Skeletal muscle tissue (tissue), 4 donors: ENCODE results near the gene LRRC8D. TPM values are rescaled to one million over a fixed set of nuclear protein-coding genes. Genes with fewer than 3 reads are reported as not detected.

Source experiments
- H3K27ac ChIP-seq: one replicate; pipeline ENCODE4 v1.7.0; 2013; ENCODE audit warnings: mild to moderate bottlenecking, low read depth, low read length, inconsistent platforms
- H3K27me3 ChIP-seq, 3 donors: one replicate each; pipeline ENCODE4 v1.7.0; 2013; ENCODE audit warnings: low read length in 3 of 3; ENCODE audit not compliant: control insufficient read depth in 3 of 3, insufficient read depth in 3 of 3
- H3K36me3 ChIP-seq, 3 donors: one replicate each; pipeline ENCODE4 v1.7.0; 2013; ENCODE audit warnings: low read length in 3 of 3; ENCODE audit not compliant: control insufficient read depth in 3 of 3, insufficient read depth in 3 of 3
- H3K4me1 ChIP-seq, 3 donors: one replicate each; pipeline ENCODE4 v1.7.0; 2013; ENCODE audit warnings: low read length in 3 of 3, mild to moderate bottlenecking in 3 of 3; ENCODE audit not compliant: control insufficient read depth in 3 of 3, insufficient read depth in 3 of 3
- H3K4me3 ChIP-seq, 3 donors: one replicate each; pipeline ENCODE4 v1.7.0; 2013; ENCODE audit warnings: low read length in 3 of 3
- H3K9ac ChIP-seq, 3 donors: one replicate each; pipeline ENCODE4 v1.7.0; 2013; ENCODE audit warnings: low read length in 3 of 3, mild to moderate bottlenecking in 3 of 3, moderate library complexity in 2 of 3, low read depth in 1 of 3
- H3K9me3 ChIP-seq, 3 donors: one replicate each; pipeline ENCODE4 v1.7.0; 2013; ENCODE audit warnings: low read length in 3 of 3; ENCODE audit not compliant: control insufficient read depth in 3 of 3
- total RNA-seq: library from RNA; depleted of rRNA; stranded (reverse); fragments of >200 nt; gene quantifications from one replicate; pipeline ENCODE4 v1.2.3, GENCODE V29; 2014
- donor health status: Osteomylitis.

LRRC8D gene
- total RNA-seq, 1 donor from 2014 or later = 4.7 TPM

- Histone ChIP-seq H3K27me3 (no peaks in the 10 kb centered on the region), H3K4me3 (peak overlapping the region; percentile 77 to 94 (median 87)), H3K9me3 (no peaks in the 10 kb centered on the region), H3K4me1 (peaks cover 10 to 23% (median 11%) of the 10 kb centered on the region in 3 donors), H3K36me3 (no peaks in the 10 kb centered on the region), H3K9ac (peak overlapping the region; percentile 78 to 84 (median 80)), H3K27ac (peak overlapping the region; percentile 30)
Measured at GRCh38 chr1:89821322-89822108, 683 bp downstream of the LRRC8D start.

GRCh38 chr1:89822109-89822962, 1.5 kb downstream of the LRRC8D start:
- no peak overlapping the region for H3K27ac ChIP-seq
- no peaks in the 10 kb centered on the region for H3K36me3 ChIP-seq
- no peaks in the 10 kb centered on the region for H3K9me3 ChIP-seq
- H3K9ac ChIP-seq = peak overlapping the region in 2 of 3 donors; percentile 78 to 84
- H3K4me3 ChIP-seq = peak overlapping the region; percentile 77 to 94 (median 87)
- H3K27me3 ChIP-seq = no peaks in the 10 kb centered on the region
- peaks cover 10 to 23% (median 11%) of the 10 kb centered on the region in 3 donors for H3K4me1 ChIP-seq

GRCh38 chr1:89822999-89823628, 2.3 kb downstream of the LRRC8D start:
- H3K27me3 ChIP-seq = no peaks in the 10 kb centered on the region
- peaks cover 0 to 3% (median 0%) of the 10 kb centered on the region in 3 donors for H3K36me3 ChIP-seq
- no peak overlapping the region for H3K4me3 ChIP-seq
- no peaks in the 10 kb centered on the region for H3K9me3 ChIP-seq
- no peak overlapping the region for H3K9ac ChIP-seq
- no peak overlapping the region for H3K27ac ChIP-seq
- H3K4me1 ChIP-seq = peaks cover 10 to 23% (median 11%) of the 10 kb centered on the region in 3 donors

GRCh38 chr1:89823679-89824292, 3.0 kb downstream of the LRRC8D start:
- Histone ChIP-seq H3K27ac (no peak overlapping the region), H3K4me3 (no peak overlapping the region), H3K36me3 (peaks cover 0 to 3% (median 0%) of the 10 kb centered on the region in 3 donors), H3K4me1 (peaks cover 10 to 23% (median 11%) of the 10 kb centered on the region in 3 donors), H3K27me3 (no peaks in the 10 kb centered on the region), H3K9ac (no peak overlapping the region), H3K9me3 (no peaks in the 10 kb centered on the region)

GRCh38 chr1:89826594-89826993, 5.8 kb downstream of the LRRC8D start:
- H3K36me3 ChIP-seq = peaks cover 0 to 3% (median 0%) of the 10 kb centered on the region in 3 donors
- H3K4me3 ChIP-seq = no peak overlapping the region
- peaks cover 5 to 18% (median 5%) of the 10 kb centered on the region in 3 donors for H3K4me1 ChIP-seq
- H3K27me3 ChIP-seq = no peaks in the 10 kb centered on the region
- no peak overlapping the region for H3K27ac ChIP-seq
- H3K9me3 ChIP-seq = no peaks in the 10 kb centered on the region
- no peak overlapping the region for H3K9ac ChIP-seq

GRCh38 chr1:89827330-89827729, 6.5 kb downstream of the LRRC8D start:
- Histone ChIP-seq H3K4me3 (no peak overlapping the region), H3K4me1 (peaks cover 0 to 12% (median 0%) of the 10 kb centered on the region in 3 donors), H3K9me3 (no peaks in the 10 kb centered on the region), H3K36me3 (peaks cover 0 to 3% (median 0%) of the 10 kb centered on the region in 3 donors), H3K27ac (no peak overlapping the region), H3K27me3 (no peaks in the 10 kb centered on the region), H3K9ac (no peak overlapping the region)

- no peaks in the 10 kb centered on the region for H3K27me3 ChIP-seq
- no peak overlapping the region for H3K4me3 ChIP-seq
- no peaks in the 10 kb centered on the region for H3K9me3 ChIP-seq
- H3K4me1 ChIP-seq = peaks cover 0 to 9% (median 0%) of the 10 kb centered on the region in 3 donors
- no peak overlapping the region for H3K9ac ChIP-seq
- H3K36me3 ChIP-seq = peaks cover 0 to 3% (median 0%) of the 10 kb centered on the region in 3 donors
- H3K27ac ChIP-seq = no peak overlapping the region
Measured at GRCh38 chr1:89827902-89828301, 7.1 kb downstream of the LRRC8D start.

GRCh38 chr1:89829186-89829585, 8.4 kb downstream of the LRRC8D start:
- no peak overlapping the region for H3K4me3 ChIP-seq
- H3K9ac ChIP-seq = no peak overlapping the region
- H3K36me3 ChIP-seq = peaks cover 0 to 3% (median 0%) of the 10 kb centered on the region in 3 donors
- no peak overlapping the region for H3K27ac ChIP-seq
- no peaks in the 10 kb centered on the region for H3K27me3 ChIP-seq
- H3K4me1 ChIP-seq = no peaks in the 10 kb centered on the region
- H3K9me3 ChIP-seq = no peaks in the 10 kb centered on the region

GRCh38 chr1:89831462-89832120, 10.8 kb downstream of the LRRC8D start:
- Histone ChIP-seq H3K9ac (no peak overlapping the region), H3K27ac (no peak overlapping the region), H3K4me1 (peaks cover 0 to 1% (median 0%) of the 10 kb centered on the region in 3 donors)

More at GRCh38 chr1:89831462-89832120, 10.8 kb downstream of the LRRC8D start:
- Histone ChIP-seq H3K27me3 (no peaks in the 10 kb centered on the region), H3K36me3 (peaks cover 0 to 3% (median 0%) of the 10 kb centered on the region in 3 donors), H3K4me3 (no peak overlapping the region), H3K9me3 (no peaks in the 10 kb centered on the region)
